Activated CD8-positive, alpha-beta T cell treated with anti-CD3 and anti-CD28 coated beads, Interleukin-2, amount 10 ng/mL, durations not matched to agents 7 days and 5 days (primary cell): ENCODE results near the gene CSNK2A1. TPM values are rescaled to one million over a fixed set of nuclear protein-coding genes. Genes with fewer than 3 reads are reported as not detected.

ENCODE experiments used
- ATAC-seq: fragments of 150-1000 bp; cut with Tn5 transposase; one replicate; pipeline ENCODE4 v1.10.0; 2021; ENCODE audit warnings: moderate library complexity
- CTCF ChIA-PET: fragments of 350-600 bp; sonication (Branson Sonifier 250); formaldehyde crosslinking; loops from one replicate; lab custom pipeline; 2021; ENCODE audit warnings: antibody characterized with exemption; lab: Charles Lee
- POLR2A ChIA-PET: fragments of 350-600 bp; sonication (Branson Sonifier 250); formaldehyde crosslinking; loops from one replicate; lab custom pipeline; 2021; ENCODE audit warnings: antibody characterized with exemption; lab: Charles Lee
- DNase-seq: peaks from one replicate; pipeline ENCODE4 v3.0.0-alpha.2; 2020
- H3K27ac Mint-ChIP-seq: one replicate; pipeline ENCODE4 v1.8.0; 2021; ENCODE audit warnings: mild to moderate bottlenecking, mixed read lengths
- H3K27me3 Mint-ChIP-seq: one replicate; pipeline ENCODE4 v1.8.0; 2021; ENCODE audit warnings: low read depth, mixed read lengths
- H3K36me3 Mint-ChIP-seq: one replicate; pipeline ENCODE4 v1.8.0; 2021; ENCODE audit warnings: low read depth, mixed read lengths
- H3K4me1 Mint-ChIP-seq: one replicate; pipeline ENCODE4 v1.8.0; 2021; ENCODE audit warnings: low read depth, mixed read lengths
- H3K4me3 Mint-ChIP-seq: one replicate; pipeline ENCODE4 v1.8.0; 2021; ENCODE audit warnings: mild to moderate bottlenecking, mixed read lengths
- H3K9me3 Mint-ChIP-seq: one replicate; pipeline ENCODE4 v1.8.0; 2022; ENCODE audit warnings: mixed read lengths; ENCODE audit not compliant: insufficient read depth
- total RNA-seq, 2 experiments: library from RNA; stranded (reverse); gene quantifications; one replicate each; pipeline ENCODE4 v1.2.3, GENCODE V29; 2021

CSNK2A1 gene
- total RNA-seq, 2 experiments from 2014 or later, result 116 to 121 TPM

GRCh38 chr20:434221-434620, 109.4 kb downstream of the CSNK2A1 start:
- POLR2A ChIA-PET, result no interaction called here
- H3K36me3 Mint-ChIP-seq, result peaks cover 82% of the 10 kb centered on the region

GRCh38 chr20:433300-433975, 110.2 kb downstream of the CSNK2A1 start:
- Mint-ChIP-seq H3K27me3 (no peaks in the 10 kb centered on the region), H3K4me1 (peaks cover 77% of the 10 kb centered on the region), H3K27ac (peak overlapping the region; percentile 85), H3K36me3 (peaks cover 78% of the 10 kb centered on the region), H3K9me3 (no peaks in the 10 kb centered on the region), H3K4me3 (peak overlapping the region; percentile 45)
- DNase-seq (peak; percentile 77), ATAC-seq (peak; percentile 78)
- CTCF ChIA-PET, result interaction anchor here (1.4 to 3.4 kb wide), 2 partner anchors 26 to 79 kb away, joined by 3 to 14 read pairs; no protein-coding TSS in a partner anchor
- POLR2A ChIA-PET, result interaction anchor here (1.2 to 1.3 kb wide), 2 partner anchors 11 to 26 kb away, joined by 3 to 8 read pairs; no protein-coding TSS in a partner anchor

More at GRCh38 chr20:434221-434620, 109.4 kb downstream of the CSNK2A1 start:
- Mint-ChIP-seq H3K4me1 (peaks cover 85% of the 10 kb centered on the region), H3K27ac (peak overlapping the region; percentile 85), H3K27me3 (no peaks in the 10 kb centered on the region), H3K4me3 (peak overlapping the region; percentile 15), H3K9me3 (no peaks in the 10 kb centered on the region)
- DNase-seq (no peak), ATAC-seq (no peak)
- CTCF ChIA-PET, result no interaction called here

GRCh38 chr20:432677-433299, 110.8 kb downstream of the CSNK2A1 start:
- H3K4me3 Mint-ChIP-seq, result peak overlapping the region; percentile 45
- no peaks in the 10 kb centered on the region for H3K9me3 Mint-ChIP-seq
- DNase-seq (no peak), ATAC-seq (no peak)
- POLR2A ChIA-PET, result interaction anchor here (1.2 to 1.3 kb wide), 2 partner anchors 10 to 25 kb away, joined by 3 to 8 read pairs; no protein-coding TSS in a partner anchor
- CTCF ChIA-PET, result interaction anchor here (1.4 to 3.4 kb wide), 5 partner anchors 20 to 102 kb away, joined by 3 to 14 read pairs (median 5); no protein-coding TSS in a partner anchor
- H3K27me3 Mint-ChIP-seq, result no peaks in the 10 kb centered on the region
- H3K4me1 Mint-ChIP-seq, result peaks cover 71% of the 10 kb centered on the region
- H3K36me3 Mint-ChIP-seq, result peaks cover 78% of the 10 kb centered on the region
- peak overlapping the region; percentile 85 for H3K27ac Mint-ChIP-seq

- Mint-ChIP-seq H3K9me3 (no peaks in the 10 kb centered on the region), H3K4me1 (peaks cover 65% of the 10 kb centered on the region), H3K36me3 (peaks cover 79% of the 10 kb centered on the region), H3K4me3 (no peak overlapping the region), H3K27ac (peak overlapping the region; percentile 67), H3K27me3 (no peaks in the 10 kb centered on the region)
- DNase-seq (no peak), ATAC-seq (no peak)
- POLR2A ChIA-PET, result interaction anchor here (1.3 kb wide), 1 partner anchor 25 kb away, joined by 8 read pairs; no protein-coding TSS in a partner anchor
- CTCF ChIA-PET, result interaction anchor here (1.0 to 3.4 kb wide), 8 partner anchors 10 to 101 kb away, joined by 3 to 14 read pairs (median 5); no protein-coding TSS in a partner anchor
These were observed 111.4 kb downstream of the CSNK2A1 start for GRCh38 chr20:432208-432607.

- ATAC-seq, result no peak
- peak; percentile 57 for DNase-seq
- Mint-ChIP-seq H3K27me3 (no peaks in the 10 kb centered on the region), H3K4me1 (peaks cover 63% of the 10 kb centered on the region), H3K9me3 (no peaks in the 10 kb centered on the region), H3K36me3 (peaks cover 77% of the 10 kb centered on the region), H3K27ac (peak overlapping the region; percentile 75), H3K4me3 (no peak overlapping the region)
- ChIA-PET POLR2A (interaction anchor here (1.4 kb wide), 1 partner anchor 24 kb away, joined by 4 read pairs; no protein-coding TSS in a partner anchor), CTCF (interaction anchor here (0.6 to 3.4 kb wide), 14 partner anchors 11 to 101 kb away, joined by 3 to 14 read pairs (median 4); no protein-coding TSS in a partner anchor)
These were observed 112.3 kb downstream of the CSNK2A1 start for GRCh38 chr20:431012-431904.

GRCh38 chr20:430091-430999, 113.2 kb downstream of the CSNK2A1 start:
- Mint-ChIP-seq H3K27me3 (no peaks in the 10 kb centered on the region), H3K4me1 (peaks cover 60% of the 10 kb centered on the region), H3K27ac (no peak overlapping the region), H3K9me3 (no peaks in the 10 kb centered on the region), H3K4me3 (no peak overlapping the region), H3K36me3 (peaks cover 71% of the 10 kb centered on the region)
- CTCF ChIA-PET, result interaction anchor here (3.4 kb wide), 1 partner anchor 76 kb away, joined by 14 read pairs; no protein-coding TSS in a partner anchor
- POLR2A ChIA-PET, result interaction anchor here (1.4 kb wide), 1 partner anchor 23 kb away, joined by 4 read pairs; no protein-coding TSS in a partner anchor
- no peak for ATAC-seq
- no peak for DNase-seq

- no peaks in the 10 kb centered on the region for H3K27me3 Mint-ChIP-seq
- ChIA-PET CTCF (no interaction called here), POLR2A (no interaction called here)
- ATAC-seq (no peak), DNase-seq (no peak)
- no peak overlapping the region for H3K27ac Mint-ChIP-seq
- H3K4me1 Mint-ChIP-seq, result peaks cover 59% of the 10 kb centered on the region
- H3K4me3 Mint-ChIP-seq, result no peak overlapping the region
- H3K36me3 Mint-ChIP-seq, result peaks cover 71% of the 10 kb centered on the region
- H3K9me3 Mint-ChIP-seq, result no peaks in the 10 kb centered on the region
These were observed 114.9 kb downstream of the CSNK2A1 start for GRCh38 chr20:428658-429200.

- Mint-ChIP-seq H3K4me1 (peaks cover 53% of the 10 kb centered on the region), H3K9me3 (no peaks in the 10 kb centered on the region), H3K4me3 (no peak overlapping the region), H3K27ac (no peak overlapping the region), H3K36me3 (peaks cover 68% of the 10 kb centered on the region), H3K27me3 (no peaks in the 10 kb centered on the region)
- DNase-seq (no peak), ATAC-seq (no peak)
- CTCF ChIA-PET, result no interaction called here
- POLR2A ChIA-PET, result interaction anchor here (0.8 kb wide), 1 partner anchor 9 kb away, joined by 3 read pairs; no protein-coding TSS in a partner anchor
These were observed 115.5 kb downstream of the CSNK2A1 start for GRCh38 chr20:427849-428657.

GRCh38 chr20:427401-427800, 116.2 kb downstream of the CSNK2A1 start:
- ChIA-PET POLR2A (interaction anchor here (0.8 kb wide), 1 partner anchor 10 kb away, joined by 3 read pairs; no protein-coding TSS in a partner anchor), CTCF (no interaction called here)
- Mint-ChIP-seq H3K27ac (no peak overlapping the region), H3K4me3 (no peak overlapping the region), H3K9me3 (no peaks in the 10 kb centered on the region), H3K4me1 (peaks cover 47% of the 10 kb centered on the region), H3K27me3 (no peaks in the 10 kb centered on the region), H3K36me3 (peaks cover 69% of the 10 kb centered on the region)
- DNase-seq (no peak), ATAC-seq (no peak)
